Activated CD8-positive, alpha-beta T cell treated with anti-CD3 and anti-CD28 coated beads for 36 hours (primary cell): ENCODE results near the gene KLHL22. TPM values are rescaled to one million over a fixed set of nuclear protein-coding genes. Genes with fewer than 3 reads are reported as not detected.
A peak's percentile ranks its signal among the peaks of the same experiment; 100 is the strongest.

Source experiments
- ATAC-seq: fragments of 200-7000 bp; cut with Tn5 transposase; one replicate; pipeline ENCODE4 v1.10.0; 2021; ENCODE audit warnings: mild to moderate bottlenecking, moderate library complexity
- CTCF ChIA-PET: fragments of 350-600 bp; sonication (Branson Sonifier 250); formaldehyde crosslinking; loops from one replicate; lab custom pipeline; 2021; ENCODE audit warnings: antibody characterized with exemption; lab: Charles Lee
- POLR2A ChIA-PET: fragments of 350-600 bp; sonication (Branson Sonifier 250); formaldehyde crosslinking; loops from one replicate; lab custom pipeline; 2021; ENCODE audit warnings: antibody characterized with exemption; lab: Charles Lee
- DNase-seq: peaks from one replicate; pipeline ENCODE4 v3.0.0-alpha.2; 2020
- H3K27ac Mint-ChIP-seq: one replicate; pipeline ENCODE4 v1.8.0; 2021; ENCODE audit warnings: mild to moderate bottlenecking, mixed read lengths
- H3K27me3 Mint-ChIP-seq: one replicate; pipeline ENCODE4 v1.8.0; 2021; ENCODE audit warnings: mixed read lengths
- H3K36me3 Mint-ChIP-seq: one replicate; pipeline ENCODE4 v1.8.0; 2021; ENCODE audit warnings: low read depth, mixed read lengths
- H3K4me1 Mint-ChIP-seq: one replicate; pipeline ENCODE4 v1.8.0; 2021; ENCODE audit warnings: low read depth, mixed read lengths
- H3K4me3 Mint-ChIP-seq: one replicate; pipeline ENCODE4 v1.8.0; 2021; ENCODE audit warnings: mild to moderate bottlenecking, moderate library complexity, mixed read lengths
- H3K9me3 Mint-ChIP-seq: one replicate; pipeline ENCODE4 v1.8.0; 2021; ENCODE audit warnings: mixed read lengths
- CTCF ChIP-seq: fragments of 200-600 bp; IDR thresholded peaks from one replicate; pipeline ENCODE4 v1.8.0; 2022; ENCODE audit warnings: antibody characterized with exemption, mild to moderate bottlenecking
- intact Hi-C: fragments of 100-400 bp; cut with micrococcal nuclease; formaldehyde crosslinking; loops from one replicate; pipeline ENCODE4 v1.10.0; 2022
- total RNA-seq, 2 experiments: library from RNA; stranded (reverse); gene quantifications; one replicate each; pipeline ENCODE4 v1.2.3, GENCODE V29; 2021

Gene KLHL22
- total RNA-seq, 2 experiments from 2014 or later: 16.3 to 17.9 TPM

GRCh38 chr22:20463324-20464095 is 32.1 kb downstream of the KLHL22 start:
- no peak for TF ChIP-seq CTCF
- peaks cover 14% of the 10 kb centered on the region for H3K36me3 Mint-ChIP-seq
- no peaks in the 10 kb centered on the region for H3K27me3 Mint-ChIP-seq
- intact Hi-C loops: no loop called here
- H3K9me3 Mint-ChIP-seq: no peaks in the 10 kb centered on the region
- POLR2A ChIA-PET: interaction anchor here (0.8 to 2.0 kb wide), 11 partner anchors 9 to 56 kb away, joined by 3 to 13 read pairs (median 3); partner anchors contain the start of gene MED15
- CTCF ChIA-PET: interaction anchor here (0.6 to 2.5 kb wide), 9 partner anchors 9 to 306 kb away, joined by 3 to 15 read pairs (median 6); no protein-coding TSS in a partner anchor
- peak overlapping the region; percentile 37 for H3K4me3 Mint-ChIP-seq
- peak overlapping the region; percentile 97 for H3K27ac Mint-ChIP-seq
- peaks cover 48% of the 10 kb centered on the region for H3K4me1 Mint-ChIP-seq
- DNase-seq: peak; percentile 53
- ATAC-seq: peak; percentile 62

- Mint-ChIP-seq H3K9me3 (no peaks in the 10 kb centered on the region), H3K4me3 (no peak overlapping the region), H3K4me1 (peaks cover 40% of the 10 kb centered on the region), H3K27me3 (no peaks in the 10 kb centered on the region), H3K36me3 (peaks cover 16% of the 10 kb centered on the region), H3K27ac (no peak overlapping the region)
- CTCF ChIA-PET: interaction anchor here (1.5 kb wide), 2 partner anchors 42 to 142 kb away, joined by 3 to 6 read pairs; no protein-coding TSS in a partner anchor
- TF ChIP-seq CTCF: no peak
- no peak for DNase-seq
- intact Hi-C loops: loop anchor here (5.0 kb wide), 1 partner anchor 38 kb away; no protein-coding TSS in a partner anchor
- no peak for ATAC-seq
- POLR2A ChIA-PET: no interaction called here
Measured at GRCh38 chr22:20459862-20460261, 35.7 kb downstream of the KLHL22 start.

- Mint-ChIP-seq H3K4me1 (peaks cover 33% of the 10 kb centered on the region), H3K4me3 (no peak overlapping the region)
- CTCF ChIA-PET: interaction anchor here (1.5 kb wide), 2 partner anchors 41 to 141 kb away, joined by 3 to 6 read pairs; no protein-coding TSS in a partner anchor
Measured at GRCh38 chr22:20459152-20459542, 36.4 kb downstream of the KLHL22 start.

GRCh38 chr22:20458530-20459151 is 37.0 kb downstream of the KLHL22 start:
- DNase-seq: no peak
- Mint-ChIP-seq H3K4me1 (peaks cover 28% of the 10 kb centered on the region), H3K27me3 (no peaks in the 10 kb centered on the region), H3K27ac (no peak overlapping the region), H3K9me3 (no peaks in the 10 kb centered on the region), H3K36me3 (peaks cover 7% of the 10 kb centered on the region), H3K4me3 (no peak overlapping the region)
- intact Hi-C loops: loop anchor here (5.0 kb wide), 1 partner anchor 36 kb away; no protein-coding TSS in a partner anchor
- TF ChIP-seq CTCF: no peak
- POLR2A ChIA-PET: no interaction called here
- no peak for ATAC-seq
- CTCF ChIA-PET: interaction anchor here (1.5 kb wide), 2 partner anchors 40 to 141 kb away, joined by 3 to 6 read pairs; no protein-coding TSS in a partner anchor

More at GRCh38 chr22:20459152-20459542, 36.4 kb downstream of the KLHL22 start:
- Mint-ChIP-seq H3K27ac (no peak overlapping the region), H3K27me3 (no peaks in the 10 kb centered on the region), H3K9me3 (no peaks in the 10 kb centered on the region), H3K36me3 (peaks cover 11% of the 10 kb centered on the region)
- ATAC-seq (no peak), DNase-seq (no peak)
- TF ChIP-seq CTCF: no peak
- POLR2A ChIA-PET: no interaction called here
- intact Hi-C loops: loop anchor here (5.0 kb wide), 1 partner anchor 37 kb away; no protein-coding TSS in a partner anchor
